ENCODE data around the gene ADAT3.

DNA sequence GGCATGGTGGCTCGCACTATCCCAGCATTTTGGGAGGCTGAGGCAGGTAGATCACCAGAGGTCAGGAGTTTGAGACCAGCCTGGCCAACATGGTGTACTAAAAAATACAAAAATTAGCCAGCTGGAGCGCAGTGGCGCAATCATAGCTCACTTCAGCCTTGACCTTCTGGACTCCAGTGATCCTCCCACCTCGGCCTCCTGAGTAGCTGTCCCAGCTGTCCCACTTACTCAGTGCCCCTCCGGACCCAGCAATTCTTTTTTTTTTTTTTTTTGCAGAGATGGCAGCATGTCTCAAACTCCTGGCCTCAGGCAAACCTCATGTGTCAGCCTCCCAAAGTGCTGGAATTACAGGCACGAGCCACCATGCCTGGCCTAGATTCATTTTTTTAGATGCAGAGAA lies 2.3 kb upstream of the ADAT3 start:
- TF ChIP-seq, protein P1, sequence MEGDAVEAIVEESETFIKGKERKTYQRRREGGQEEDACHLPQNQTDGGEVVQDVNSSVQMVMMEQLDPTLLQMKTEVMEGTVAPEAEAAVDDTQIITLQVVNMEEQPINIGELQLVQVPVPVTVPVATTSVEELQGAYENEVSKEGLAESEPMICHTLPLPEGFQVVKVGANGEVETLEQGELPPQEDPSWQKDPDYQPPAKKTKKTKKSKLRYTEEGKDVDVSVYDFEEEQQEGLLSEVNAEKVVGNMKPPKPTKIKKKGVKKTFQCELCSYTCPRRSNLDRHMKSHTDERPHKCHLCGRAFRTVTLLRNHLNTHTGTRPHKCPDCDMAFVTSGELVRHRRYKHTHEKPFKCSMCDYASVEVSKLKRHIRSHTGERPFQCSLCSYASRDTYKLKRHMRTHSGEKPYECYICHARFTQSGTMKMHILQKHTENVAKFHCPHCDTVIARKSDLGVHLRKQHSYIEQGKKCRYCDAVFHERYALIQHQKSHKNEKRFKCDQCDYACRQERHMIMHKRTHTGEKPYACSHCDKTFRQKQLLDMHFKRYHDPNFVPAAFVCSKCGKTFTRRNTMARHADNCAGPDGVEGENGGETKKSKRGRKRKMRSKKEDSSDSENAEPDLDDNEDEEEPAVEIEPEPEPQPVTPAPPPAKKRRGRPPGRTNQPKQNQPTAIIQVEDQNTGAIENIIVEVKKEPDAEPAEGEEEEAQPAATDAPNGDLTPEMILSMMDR (conservative IDR thresholded peaks at IDR 0.05 in 1 of 2, IDR thresholded peaks at IDR 0.05 in 1 of 2; ENCODE audit: low read depth in 1 of 2, low read length in 2 of 2) = no peak
- no peak for TF ChIP-seq EZH2 (IDR thresholded peaks at IDR 0.05; ENCODE audit: low read length, missing control alignments)
